B cell (primary cell): ENCODE measurements around the gene UHRF1. TPM values are rescaled to one million over a fixed set of nuclear protein-coding genes. Genes with fewer than 3 reads are reported as not detected.
"Not testable (repeated sequence)": the region's sequence is repeated elsewhere in the genome, so short reads cannot be mapped to it uniquely, and the experiment has no call there.

ENCODE experiments used
- ATAC-seq: fragments of 200-7000 bp; cut with Tn5 transposase; one replicate; pipeline ENCODE4 v1.10.0; 2021; ENCODE audit warnings: low read depth, mild to moderate bottlenecking, moderate number of reproducible peaks, moderate library complexity
- CTCF ChIA-PET: fragments of 350-600 bp; sonication (Branson Sonifier 250); formaldehyde crosslinking; loops from one replicate; lab custom pipeline; 2021; ENCODE audit warnings: antibody characterized with exemption, inconsistent platforms; lab: Charles Lee
- POLR2A ChIA-PET: fragments of 350-600 bp; sonication (Branson Sonifier 250); formaldehyde crosslinking; loops from one replicate; lab custom pipeline; 2021; ENCODE audit warnings: antibody characterized with exemption; lab: Charles Lee
- DNase-seq: peaks from one replicate; pipeline ENCODE4 v3.0.0; 2013
- H2AFZ ChIP-seq: 2 replicates; pipeline ENCODE4 v1.6.1; 2012; ENCODE audit warnings: mild to moderate bottlenecking, low read depth, low read length; ENCODE audit not compliant: insufficient read depth, poor library complexity, severe bottlenecking
- H3K27ac ChIP-seq, 2 donors: 1 replicate in 1 of 2; 2 replicates in 1 of 2; pipeline ENCODE4 v1.5.1; 2012 to 2013; ENCODE audit warnings: low read length in 2 of 2, mild to moderate bottlenecking in 2 of 2, moderate library complexity in 1 of 2
- H3K27me3 ChIP-seq, 4 experiments: fragments of 200-600 bp in 1 of 4; sonication (generic) in 1 of 4; replicated peaks in 1 of 4; 1 replicate in 2 of 4; 2 replicates in 2 of 4; pipeline versions ENCODE4 v1.6.1 to v1.7.0; 2013 to 2016; ENCODE audit warnings: low read length in 3 of 4, mild to moderate bottlenecking in 2 of 4, mixed read lengths in 1 of 4, moderate library complexity in 1 of 4; ENCODE audit not compliant: insufficient read depth in 4 of 4, control insufficient read depth in 3 of 4; ENCODE audit errors: control extremely low read depth in 1 of 4
- H3K36me3 ChIP-seq, 2 experiments: replicated peaks in 1 of 2; 1 replicate in 1 of 2; 2 replicates in 1 of 2; pipeline versions ENCODE4 v1.6.1 to v1.7.1; 2013; ENCODE audit warnings: low read length in 1 of 2; ENCODE audit not compliant: insufficient read depth in 2 of 2, control insufficient read depth in 1 of 2; ENCODE audit errors: control extremely low read depth in 1 of 2, extremely low read depth in 1 of 2
- H3K4me1 ChIP-seq, 2 donors: fragments of 200-600 bp in 1 of 2; sonication (generic) in 1 of 2; 1 replicate in 1 of 2; 2 replicates in 1 of 2; pipeline versions ENCODE4 v1.5.1 to v1.6.1; 2013 to 2017; ENCODE audit warnings: low read length in 2 of 2; ENCODE audit not compliant: control insufficient read depth in 2 of 2, insufficient read depth in 2 of 2
- H3K4me2 ChIP-seq: replicated peaks from 2 replicates; pipeline ENCODE3; 2012; ENCODE audit warnings: mild to moderate bottlenecking, low read depth, low read length; ENCODE audit not compliant: poor library complexity, severe bottlenecking
- H3K4me3 ChIP-seq, 5 experiments: fragments of 200-600 bp in 1 of 5; sonication (generic) in 1 of 5; 1 replicate in 3 of 5; 2 replicates in 2 of 5; pipeline versions ENCODE4 v1.5.1 to v1.7.0; 2011 to 2016; ENCODE audit warnings: low read length in 4 of 5, mild to moderate bottlenecking in 4 of 5, low read depth in 2 of 5, control low read depth in 1 of 5, moderate library complexity in 1 of 5; ENCODE audit not compliant: insufficient read depth in 1 of 5; ENCODE audit errors: control extremely low read depth in 1 of 5, extremely low read depth in 1 of 5
- H3K79me2 ChIP-seq: fragments of 200-600 bp; sonication (generic); one replicate; pipeline ENCODE4 v1.6.0; 2016; ENCODE audit warnings: low read length; ENCODE audit not compliant: control insufficient read depth, insufficient read depth
- H3K9ac ChIP-seq: fragments of 200-600 bp; sonication (generic); 2 replicates; pipeline ENCODE4 v1.6.1; 2017; ENCODE audit warnings: mild to moderate bottlenecking, low read length, moderate library complexity
- H3K9me3 ChIP-seq, 3 donors: one replicate each; pipeline versions ENCODE4 v1.6.1 to v1.7.1; 2013; ENCODE audit warnings: low read length in 2 of 3; ENCODE audit not compliant: control insufficient read depth in 2 of 3, insufficient read depth in 1 of 3; ENCODE audit errors: control extremely low read depth in 1 of 3
- H4K20me1 ChIP-seq: 2 replicates; pipeline ENCODE4 v1.6.0; 2012; ENCODE audit warnings: mild to moderate bottlenecking, low read length; ENCODE audit not compliant: insufficient read depth, control insufficient read depth, poor library complexity, severe bottlenecking
- H3K27ac Mint-ChIP-seq: one replicate; pipeline ENCODE4 v1.8.0; 2021; ENCODE audit warnings: mixed read lengths
- H3K27me3 Mint-ChIP-seq: one replicate; pipeline ENCODE4 v1.8.0; 2021; ENCODE audit warnings: mixed read lengths
- H3K4me1 Mint-ChIP-seq: one replicate; pipeline ENCODE4 v1.8.0; 2021; ENCODE audit warnings: mixed read lengths
- H3K4me3 Mint-ChIP-seq: one replicate; pipeline ENCODE4 v1.8.0; 2021; ENCODE audit warnings: mixed read lengths
- H3K9me3 Mint-ChIP-seq: one replicate; pipeline ENCODE4 v1.8.0; 2022; ENCODE audit warnings: mixed read lengths; ENCODE audit not compliant: insufficient read depth
- EZH2 ChIP-seq: IDR thresholded peaks from 2 replicates; pipeline ENCODE4 v1.6.1; 2012; ENCODE audit warnings: borderline replicate concordance, low read depth, mild to moderate bottlenecking, moderate library complexity, low read length; ENCODE audit not compliant: insufficient read depth, poor library complexity, severe bottlenecking
- WGBS: methylation state at CpG from one replicate; pipeline ENCODE4 v1.1.5; 2013; ENCODE audit warnings: missing lambda C conversion rate; ENCODE audit not compliant: insufficient coverage; 5-methylcytosine and 5-hydroxymethylcytosine counted together
- intact Hi-C: fragments of 100-400 bp; cut with micrococcal nuclease; formaldehyde crosslinking; loops from one replicate; pipeline ENCODE4 v1.10.0; 2022
- polyA plus RNA-seq: library from polyadenylated mRNA; depleted of rRNA; stranded (reverse); fragments of >200 nt; gene quantifications from 2 replicates; pipeline ENCODE4 v1.2.3, GENCODE V29; 2012
- total RNA-seq, 2 donors: library from RNA; stranded (reverse); fragments of 120-200 nt in 1 of 2; gene quantifications; 1 replicate in 1 of 2; 2 replicates in 1 of 2; pipeline versions ENCODE4 v1.2.3 to v1.2.4, GENCODE V29; 2013 to 2022
- TF ChIP-seq, protein P1 (sequence below): fragments of 200-600 bp; IDR thresholded peaks from one replicate; pipeline ENCODE4 v1.8.0; 2022; ENCODE audit warnings: antibody characterized with exemption, mild to moderate bottlenecking

Gene UHRF1
- total and polyA plus RNA-seq, 2 donors (not counting 1 experiment from before 2014, with no cell fraction given) = 0.32 to 0.55 TPM

DNA sequence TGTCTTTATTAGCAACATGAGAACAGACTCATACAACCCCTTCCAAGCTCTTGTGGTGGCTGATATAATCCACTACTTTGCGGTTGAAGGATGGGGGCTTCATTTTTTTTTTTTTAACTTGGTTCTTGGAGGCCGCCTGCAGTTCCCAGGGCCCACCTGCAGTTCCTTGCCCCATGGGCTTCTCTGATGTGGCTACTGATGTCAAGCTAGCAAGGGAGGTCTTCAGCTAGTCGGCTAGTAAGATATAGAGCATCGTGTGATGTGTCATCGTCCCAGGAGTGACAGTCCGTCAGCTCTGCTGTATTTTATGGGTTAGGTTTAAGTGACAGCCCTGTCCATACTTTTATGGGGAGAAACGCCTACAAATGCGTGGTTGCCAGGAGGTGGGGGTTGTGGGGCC is 26.1 kb downstream of the UHRF1 start:
- 88% methylated on average over 5 of the region's 8 CpGs for WGBS
- H3K36me3 ChIP-seq = no peaks in the 10 kb centered on the region
- H3K9me3 Mint-ChIP-seq = no peaks in the 10 kb centered on the region
- peaks cover 0 to 3% (median 0%) of the 10 kb centered on the region in 3 donors for H3K9me3 ChIP-seq
- no peak overlapping the region for H3K4me3 ChIP-seq
- no peak for ATAC-seq
- no peak overlapping the region for H3K9ac ChIP-seq
- CTCF ChIA-PET = no interaction called here
- H3K27ac Mint-ChIP-seq = no peak overlapping the region
- no peak overlapping the region for H3K27ac ChIP-seq
- H3K4me2 ChIP-seq = no peak overlapping the region
- no peak overlapping the region for H2AFZ ChIP-seq
- peaks cover 7% of the 10 kb centered on the region for H3K4me1 Mint-ChIP-seq
- H3K4me3 Mint-ChIP-seq = no peak overlapping the region
- H3K27me3 ChIP-seq = no peaks in the 10 kb centered on the region
- no peak for DNase-seq
- POLR2A ChIA-PET = no interaction called here
- H3K4me1 ChIP-seq = no peaks in the 10 kb centered on the region
- H3K27me3 Mint-ChIP-seq = no peaks in the 10 kb centered on the region
- H3K79me2 ChIP-seq = no peaks in the 10 kb centered on the region
- H4K20me1 ChIP-seq = no peaks in the 10 kb centered on the region
- intact Hi-C loops = no loop called here
- TF ChIP-seq, protein P1, sequence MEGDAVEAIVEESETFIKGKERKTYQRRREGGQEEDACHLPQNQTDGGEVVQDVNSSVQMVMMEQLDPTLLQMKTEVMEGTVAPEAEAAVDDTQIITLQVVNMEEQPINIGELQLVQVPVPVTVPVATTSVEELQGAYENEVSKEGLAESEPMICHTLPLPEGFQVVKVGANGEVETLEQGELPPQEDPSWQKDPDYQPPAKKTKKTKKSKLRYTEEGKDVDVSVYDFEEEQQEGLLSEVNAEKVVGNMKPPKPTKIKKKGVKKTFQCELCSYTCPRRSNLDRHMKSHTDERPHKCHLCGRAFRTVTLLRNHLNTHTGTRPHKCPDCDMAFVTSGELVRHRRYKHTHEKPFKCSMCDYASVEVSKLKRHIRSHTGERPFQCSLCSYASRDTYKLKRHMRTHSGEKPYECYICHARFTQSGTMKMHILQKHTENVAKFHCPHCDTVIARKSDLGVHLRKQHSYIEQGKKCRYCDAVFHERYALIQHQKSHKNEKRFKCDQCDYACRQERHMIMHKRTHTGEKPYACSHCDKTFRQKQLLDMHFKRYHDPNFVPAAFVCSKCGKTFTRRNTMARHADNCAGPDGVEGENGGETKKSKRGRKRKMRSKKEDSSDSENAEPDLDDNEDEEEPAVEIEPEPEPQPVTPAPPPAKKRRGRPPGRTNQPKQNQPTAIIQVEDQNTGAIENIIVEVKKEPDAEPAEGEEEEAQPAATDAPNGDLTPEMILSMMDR = no peak
- no peak for TF ChIP-seq EZH2

DNA sequence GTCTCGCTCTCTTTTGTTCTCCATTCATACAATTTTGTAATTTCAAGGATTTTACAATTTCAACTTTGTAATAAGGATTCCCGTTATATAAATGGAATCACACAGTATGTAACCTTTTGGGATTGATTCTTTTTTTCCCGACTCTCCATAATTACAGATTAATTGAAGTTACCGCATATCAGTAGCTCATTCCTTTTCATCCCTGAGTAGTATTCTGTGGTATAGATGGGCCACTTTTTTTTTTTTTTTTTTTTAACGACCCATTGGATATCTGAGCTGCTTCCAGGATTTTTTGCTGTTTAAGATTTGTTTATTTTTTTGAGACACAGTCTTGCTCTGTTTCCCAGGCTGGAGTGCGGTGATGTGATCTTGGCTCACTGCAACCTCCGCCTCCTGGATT is 27.8 kb downstream of the UHRF1 start:
- POLR2A ChIA-PET = interaction anchor here (0.6 to 0.7 kb wide), 2 partner anchors 36 to 650 kb away, joined by 4 to 5 read pairs; no protein-coding TSS in a partner anchor
- 95% methylated on average over 2 of the region's 7 CpGs for whole genome bisulfite sequencing

DNA sequence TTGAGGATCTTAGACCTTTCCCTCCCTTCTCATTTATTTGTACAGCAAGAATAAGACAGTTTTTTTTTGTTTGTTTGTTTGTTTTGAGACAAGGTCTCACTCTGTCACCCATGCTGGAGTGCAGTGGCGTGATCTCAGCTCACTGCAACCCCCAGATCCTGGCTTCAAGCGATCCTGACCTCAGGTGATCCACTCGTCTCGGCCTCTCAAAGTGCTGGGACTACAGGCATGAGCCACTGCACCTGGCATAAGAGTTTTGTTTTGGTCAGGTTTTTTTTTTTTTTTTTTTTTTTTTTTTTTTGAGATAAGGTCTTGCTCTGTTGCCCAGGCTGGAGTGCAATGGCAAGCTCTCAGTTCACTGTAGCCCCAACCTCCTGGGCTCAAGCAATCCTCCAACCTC is 29.2 kb downstream of the UHRF1 start:
- ATAC-seq, DNase-seq, H3K27ac Mint-ChIP-seq, H3K27ac ChIP-seq, H2AFZ ChIP-seq, H3K79me2 ChIP-seq, H3K4me2 ChIP-seq, H3K36me3 ChIP-seq, H3K9me3 ChIP-seq, H3K4me1 Mint-ChIP-seq, H3K4me3 Mint-ChIP-seq, H3K9me3 Mint-ChIP-seq, H4K20me1 ChIP-seq, H3K4me3 ChIP-seq, H3K27me3 ChIP-seq, H3K27me3 Mint-ChIP-seq, H3K9ac ChIP-seq, intact Hi-C loops, H3K4me1 ChIP-seq: not testable (repeated sequence)
- WGBS = 94% methylated on average over 2 of the region's 4 CpGs
- CTCF ChIA-PET = interaction anchor here (1.1 kb wide), 2 partner anchors 65 to 100 kb away, joined by 3 to 5 read pairs; no protein-coding TSS in a partner anchor
- POLR2A ChIA-PET = interaction anchor here (0.7 kb wide), 1 partner anchor 22 kb away, joined by 3 read pairs; no protein-coding TSS in a partner anchor

More for the DNA sequence above, 27.8 kb downstream of the UHRF1 start:
- Histone ChIP-seq H3K4me1 (no peaks in the 10 kb centered on the region), H3K4me2 (no peak overlapping the region), H3K27ac (no peak overlapping the region), H2AFZ (no peak overlapping the region), H3K9ac (no peak overlapping the region), H3K4me3 (no peak overlapping the region), H3K36me3 (no peaks in the 10 kb centered on the region), H3K27me3 (no peaks in the 10 kb centered on the region), H3K9me3 (peaks cover 0 to 3% (median 0%) of the 10 kb centered on the region in 3 donors), H4K20me1 (no peaks in the 10 kb centered on the region), H3K79me2 (no peaks in the 10 kb centered on the region)
- ATAC-seq (no peak), DNase-seq (no peak)
- Mint-ChIP-seq H3K4me3 (no peak overlapping the region), H3K27me3 (no peaks in the 10 kb centered on the region), H3K4me1 (peaks cover 7% of the 10 kb centered on the region), H3K27ac (no peak overlapping the region), H3K9me3 (no peaks in the 10 kb centered on the region)
- no peak for TF ChIP-seq EZH2
- TF ChIP-seq, protein P1 = no peak
- intact Hi-C loops = no loop called here
- CTCF ChIA-PET = interaction anchor here (0.6 kb wide), 1 partner anchor 343 kb away, joined by 3 read pairs; no protein-coding TSS in a partner anchor
